ENCODE measurements around the gene L3MBTL3. TPM values are rescaled to one million over a fixed set of nuclear protein-coding genes. Genes with fewer than 3 reads are reported as not detected.

L3MBTL3 gene
- total RNA-seq, 2 donors from 2014 or later = 7.7 to 25.0 TPM

DNA sequence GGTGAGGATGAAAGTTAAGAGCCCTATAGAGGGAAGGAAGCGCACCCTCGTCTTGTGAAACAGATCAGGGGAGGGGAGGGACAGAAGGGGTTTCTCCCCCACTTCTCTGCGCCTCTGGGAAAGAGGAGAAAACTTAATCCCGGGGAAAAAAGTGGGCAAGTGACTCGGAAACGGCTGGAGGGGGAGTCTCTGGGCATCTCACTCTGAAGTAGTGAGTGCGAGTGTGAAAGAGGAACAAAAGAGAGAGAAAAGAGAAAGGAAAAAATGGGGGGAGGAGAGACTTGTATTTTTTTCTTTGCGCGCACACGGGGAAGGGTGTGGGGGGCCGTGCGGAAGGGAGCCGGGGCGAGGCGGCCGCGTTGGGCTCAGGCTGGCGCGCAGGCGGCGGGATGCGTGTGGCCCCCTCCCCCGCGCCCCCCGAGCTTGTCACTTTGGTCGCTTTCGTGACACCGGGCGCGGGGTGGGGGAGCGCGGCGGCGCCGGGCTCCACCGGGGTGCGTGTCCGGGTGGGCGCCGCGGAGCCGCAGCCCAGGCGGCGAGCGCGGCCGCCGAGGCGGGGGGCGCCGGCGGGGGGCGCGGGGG is 454 bp downstream of the L3MBTL3 start:
- peak overlapping the region; percentile 74 to 78 for H3K4me3 ChIP-seq

GRCh38 chr6:130019326-130020072 is 1.1 kb downstream of the L3MBTL3 start:
- intact Hi-C loops (cut with DNase I) = loop anchor here (5.0 kb wide), 1 partner anchor 422 kb away; no protein-coding TSS in a partner anchor
- H3K9me3 ChIP-seq = no peaks in the 10 kb centered on the region
- WGBS = under 1% methylated on average over 80 of the region's 116 CpGs
- H3K27ac ChIP-seq = peak overlapping the region; percentile 83 to 84
- no peaks in the 10 kb centered on the region for H3K4me1 ChIP-seq (replicated peaks)
- TF ChIP-seq CTCF (IDR thresholded peaks at IDR 0.05) (no peak), POLR2A (IDR thresholded peaks at IDR 0.05) (peak; percentile 15)
- peak; percentile 24 for DNase-seq (ENCODE audit: low spot score)
- peak overlapping the region; percentile 74 to 78 for H3K4me3 ChIP-seq
- H3K36me3 ChIP-seq = no peaks in the 10 kb centered on the region
- no peaks in the 10 kb centered on the region for H3K27me3 ChIP-seq (replicated peaks; ENCODE audit: insufficient read depth)

More for the DNA sequence above, 454 bp downstream of the L3MBTL3 start:
- Histone ChIP-seq H3K27me3 (replicated peaks; ENCODE audit: insufficient read depth) (no peaks in the 10 kb centered on the region), H3K36me3 (no peaks in the 10 kb centered on the region), H3K4me1 (replicated peaks) (no peaks in the 10 kb centered on the region), H3K9me3 (no peaks in the 10 kb centered on the region), H3K27ac (peak overlapping the region; percentile 79 to 85)
- WGBS = 2% methylated on average over 23 of the region's 54 CpGs
- intact Hi-C loops (cut with DNase I) = loop anchor here (5.0 kb wide), 1 partner anchor 422 kb away; no protein-coding TSS in a partner anchor
- TF ChIP-seq POLR2AphosphoS5 (IDR thresholded peaks at IDR 0.05) (no peak), CTCF (IDR thresholded peaks at IDR 0.05) (no peak), POLR2A (IDR thresholded peaks at IDR 0.05) (no peak)
- DNase-seq (ENCODE audit: low spot score) = peak; percentile 11

GRCh38 chr6:130020073-130020906 is 1.9 kb downstream of the L3MBTL3 start:
- Histone ChIP-seq H3K4me3 (peak overlapping the region; percentile 74 to 78), H3K27me3 (replicated peaks; ENCODE audit: insufficient read depth) (no peaks in the 10 kb centered on the region), H3K36me3 (no peaks in the 10 kb centered on the region), H3K9me3 (no peaks in the 10 kb centered on the region), H3K27ac (peak overlapping the region; percentile 83 to 84), H3K4me1 (replicated peaks) (no peaks in the 10 kb centered on the region)
- DNase-seq (ENCODE audit: low spot score) = peak; percentile 13
- TF ChIP-seq POLR2AphosphoS5 (IDR thresholded peaks at IDR 0.05) = no peak
- no peak for TF ChIP-seq POLR2A (IDR thresholded peaks at IDR 0.05)
- TF ChIP-seq CTCF (IDR thresholded peaks at IDR 0.05) = no peak
- intact Hi-C loops (cut with DNase I) = no loop called here
- WGBS = under 1% methylated on average over 72 of the region's 84 CpGs

- Histone ChIP-seq H3K27me3 (replicated peaks; ENCODE audit: insufficient read depth) (no peaks in the 10 kb centered on the region), H3K4me1 (replicated peaks) (no peaks in the 10 kb centered on the region), H3K36me3 (no peaks in the 10 kb centered on the region), H3K27ac (peak overlapping the region; percentile 83 to 84), H3K4me3 (peak overlapping the region; percentile 74 to 78), H3K9me3 (no peaks in the 10 kb centered on the region)
- TF ChIP-seq POLR2AphosphoS5 (IDR thresholded peaks at IDR 0.05) (peak; percentile 62), CTCF (IDR thresholded peaks at IDR 0.05) (peak; percentile 43 to 82 (median 80)), POLR2A (IDR thresholded peaks at IDR 0.05) (no peak)
- intact Hi-C loops (cut with DNase I) = no loop called here
- peak; percentile 84 for DNase-seq (ENCODE audit: low spot score)
- WGBS = 9% methylated on average over 29 of the region's 29 CpGs
Observed at GRCh38 chr6:130020907-130021629, 2.7 kb downstream of the L3MBTL3 start.

All from prostate gland (tissue), 2 donors.